ENCODE data around the gene CORIN.

DNA sequence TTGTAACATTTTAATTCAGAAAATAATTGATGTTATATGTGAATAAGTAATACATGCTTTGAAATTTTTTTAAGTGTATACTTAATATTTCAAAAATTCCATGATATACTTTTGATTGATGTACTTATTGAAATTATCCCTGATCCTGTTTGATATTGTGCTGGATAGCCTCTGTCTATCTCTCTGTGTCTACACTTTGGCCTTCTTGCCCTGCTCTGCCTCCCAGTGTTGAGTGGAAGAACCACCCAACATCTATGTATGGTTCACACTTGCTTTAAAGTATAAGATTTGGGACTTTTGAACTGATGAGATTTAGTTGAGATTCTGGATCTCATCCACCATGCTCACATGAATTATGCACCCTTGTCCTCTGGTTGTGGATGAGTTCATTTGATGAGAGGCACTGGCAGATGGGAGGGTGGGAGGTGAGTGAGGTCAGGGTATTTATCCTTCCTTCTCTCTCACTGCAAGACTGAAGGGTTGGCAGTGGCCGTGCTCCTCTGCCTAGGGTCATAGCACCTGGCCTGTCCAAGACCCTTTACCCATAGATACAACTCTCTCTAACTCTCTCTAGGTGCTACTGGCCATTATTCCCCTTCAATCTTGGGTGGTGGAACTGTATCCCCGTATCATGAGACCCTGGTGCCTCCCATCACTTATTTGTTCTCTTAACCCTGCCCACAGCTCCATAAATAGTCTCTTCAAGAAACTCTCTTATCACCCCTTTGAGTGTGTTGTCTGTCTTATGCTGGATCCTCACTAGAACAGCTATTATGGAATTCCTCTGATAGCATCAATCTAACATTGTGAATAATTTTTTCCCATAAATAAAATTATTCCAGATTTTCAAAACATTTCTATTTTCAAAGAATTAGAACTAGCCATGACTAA lies 75.2 kb downstream of the CORIN start:
- no peak for TF ChIP-seq RFX5 (IDR thresholded peaks at IDR 0.05; ENCODE audit: low read depth, low read length)
- TF ChIP-seq, protein P1, sequence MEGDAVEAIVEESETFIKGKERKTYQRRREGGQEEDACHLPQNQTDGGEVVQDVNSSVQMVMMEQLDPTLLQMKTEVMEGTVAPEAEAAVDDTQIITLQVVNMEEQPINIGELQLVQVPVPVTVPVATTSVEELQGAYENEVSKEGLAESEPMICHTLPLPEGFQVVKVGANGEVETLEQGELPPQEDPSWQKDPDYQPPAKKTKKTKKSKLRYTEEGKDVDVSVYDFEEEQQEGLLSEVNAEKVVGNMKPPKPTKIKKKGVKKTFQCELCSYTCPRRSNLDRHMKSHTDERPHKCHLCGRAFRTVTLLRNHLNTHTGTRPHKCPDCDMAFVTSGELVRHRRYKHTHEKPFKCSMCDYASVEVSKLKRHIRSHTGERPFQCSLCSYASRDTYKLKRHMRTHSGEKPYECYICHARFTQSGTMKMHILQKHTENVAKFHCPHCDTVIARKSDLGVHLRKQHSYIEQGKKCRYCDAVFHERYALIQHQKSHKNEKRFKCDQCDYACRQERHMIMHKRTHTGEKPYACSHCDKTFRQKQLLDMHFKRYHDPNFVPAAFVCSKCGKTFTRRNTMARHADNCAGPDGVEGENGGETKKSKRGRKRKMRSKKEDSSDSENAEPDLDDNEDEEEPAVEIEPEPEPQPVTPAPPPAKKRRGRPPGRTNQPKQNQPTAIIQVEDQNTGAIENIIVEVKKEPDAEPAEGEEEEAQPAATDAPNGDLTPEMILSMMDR (conservative IDR thresholded peaks at IDR 0.05; ENCODE audit: low read depth, low read length) = no peak
- no peak for TF ChIP-seq POLR2A (IDR thresholded peaks at IDR 0.05; ENCODE audit: low read depth, low read length)
- TF ChIP-seq MAFK (IDR thresholded peaks at IDR 0.05; ENCODE audit: low read depth, low read length) = no peak
- no peak for TF ChIP-seq CEBPB (IDR thresholded peaks at IDR 0.05; ENCODE audit: low read depth, low read length)
- TF ChIP-seq, protein P2, sequence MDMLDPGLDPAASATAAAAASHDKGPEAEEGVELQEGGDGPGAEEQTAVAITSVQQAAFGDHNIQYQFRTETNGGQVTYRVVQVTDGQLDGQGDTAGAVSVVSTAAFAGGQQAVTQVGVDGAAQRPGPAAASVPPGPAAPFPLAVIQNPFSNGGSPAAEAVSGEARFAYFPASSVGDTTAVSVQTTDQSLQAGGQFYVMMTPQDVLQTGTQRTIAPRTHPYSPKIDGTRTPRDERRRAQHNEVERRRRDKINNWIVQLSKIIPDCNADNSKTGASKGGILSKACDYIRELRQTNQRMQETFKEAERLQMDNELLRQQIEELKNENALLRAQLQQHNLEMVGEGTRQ (IDR thresholded peaks at IDR 0.05; ENCODE audit: low read depth, low read length) = no peak
- TF ChIP-seq MAZ (IDR thresholded peaks at IDR 0.05; ENCODE audit: borderline replicate concordance, low read depth, low read length) = no peak
- TF ChIP-seq, protein P3, sequence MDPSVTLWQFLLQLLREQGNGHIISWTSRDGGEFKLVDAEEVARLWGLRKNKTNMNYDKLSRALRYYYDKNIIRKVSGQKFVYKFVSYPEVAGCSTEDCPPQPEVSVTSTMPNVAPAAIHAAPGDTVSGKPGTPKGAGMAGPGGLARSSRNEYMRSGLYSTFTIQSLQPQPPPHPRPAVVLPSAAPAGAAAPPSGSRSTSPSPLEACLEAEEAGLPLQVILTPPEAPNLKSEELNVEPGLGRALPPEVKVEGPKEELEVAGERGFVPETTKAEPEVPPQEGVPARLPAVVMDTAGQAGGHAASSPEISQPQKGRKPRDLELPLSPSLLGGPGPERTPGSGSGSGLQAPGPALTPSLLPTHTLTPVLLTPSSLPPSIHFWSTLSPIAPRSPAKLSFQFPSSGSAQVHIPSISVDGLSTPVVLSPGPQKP (IDR thresholded peaks at IDR 0.05; ENCODE audit: borderline replicate concordance, low read depth, low read length) = no peak
- no peak for TF ChIP-seq SMC3 (IDR thresholded peaks at IDR 0.05; ENCODE audit: low read depth, low read length)
- TF ChIP-seq RCOR1 (IDR thresholded peaks at IDR 0.05; ENCODE audit: insufficient replicate concordance, low read length) = no peak
- TF ChIP-seq MXI1 (IDR thresholded peaks at IDR 0.05; ENCODE audit: borderline replicate concordance, low read depth, low read length) = no peak
